Ishikawa (cell line): ENCODE measurements around the gene CPNE4.

Experiments
- CEBPB ChIP-seq: IDR thresholded peaks from 2 replicates; pipeline ENCODE4 v1.6.1; 2012
- CREB1 ChIP-seq: IDR thresholded peaks from 2 replicates; pipeline ENCODE4 v1.6.1; 2012; ENCODE audit warnings: low read depth
- EP300 ChIP-seq: IDR thresholded peaks from 2 replicates; pipeline ENCODE4 v1.6.1; 2012; ENCODE audit warnings: borderline replicate concordance
- FOXM1 ChIP-seq: IDR thresholded peaks from 2 replicates; pipeline ENCODE4 v1.6.1; 2012; ENCODE audit warnings: low read depth, borderline replicate concordance
- RAD21 ChIP-seq: IDR thresholded peaks from 2 replicates; pipeline ENCODE4 v1.6.1; 2012; ENCODE audit warnings: low read depth
- TAF1 ChIP-seq: IDR thresholded peaks from 2 replicates; pipeline ENCODE4 v1.6.1; 2012; ENCODE audit warnings: low read depth, mild to moderate bottlenecking
- TCF12 ChIP-seq: IDR thresholded peaks from 2 replicates; pipeline ENCODE4 v1.6.1; 2012; ENCODE audit warnings: low read depth
- TEAD4 ChIP-seq: IDR thresholded peaks from 2 replicates; pipeline ENCODE4 v1.6.1; 2012
- YY1 ChIP-seq: IDR thresholded peaks from 2 replicates; pipeline ENCODE4 v1.6.1; 2012; ENCODE audit warnings: low read depth
- ZBTB7A ChIP-seq: IDR thresholded peaks from 2 replicates; pipeline ENCODE4 v1.6.1; 2012; ENCODE audit warnings: low read depth
- TF ChIP-seq, protein P1 (sequence below): IDR thresholded peaks from 2 replicates; pipeline ENCODE4 v1.6.1; 2012
- TF ChIP-seq, protein P2 (sequence below): IDR thresholded peaks from 2 replicates; pipeline ENCODE4 v1.6.1; 2012
- TF ChIP-seq, protein P3 (sequence below): IDR thresholded peaks from 2 replicates; pipeline ENCODE4 v1.6.1; 2012; ENCODE audit warnings: low read depth, mild to moderate bottlenecking

DNA sequence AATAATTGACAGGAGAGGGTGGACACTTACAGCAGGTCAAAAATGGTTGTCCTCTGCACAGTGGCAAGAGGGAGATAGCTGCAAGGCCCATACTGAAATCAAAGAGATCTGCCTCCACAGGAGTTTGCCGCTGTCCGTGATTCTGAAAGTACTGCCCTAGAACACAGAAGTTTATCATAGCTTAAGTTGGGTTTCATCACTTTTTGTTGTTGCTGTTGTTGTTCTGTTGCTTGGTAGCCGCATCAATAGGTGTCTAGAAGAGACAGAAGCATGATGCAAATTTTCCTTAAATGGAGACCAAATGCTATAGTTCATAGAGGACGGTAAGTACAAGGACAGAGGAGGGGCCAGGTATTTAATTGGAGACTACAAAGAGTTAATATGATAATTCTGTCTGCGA, 412.1 kb downstream of the CPNE4 start:
- TF ChIP-seq YY1 (no peak), EP300 (no peak), CEBPB (no peak), CREB1 (no peak), RAD21 (no peak), TCF12 (no peak), TAF1 (no peak), FOXM1 (no peak), ZBTB7A (no peak), TEAD4 (no peak)
- TF ChIP-seq, protein P1, sequence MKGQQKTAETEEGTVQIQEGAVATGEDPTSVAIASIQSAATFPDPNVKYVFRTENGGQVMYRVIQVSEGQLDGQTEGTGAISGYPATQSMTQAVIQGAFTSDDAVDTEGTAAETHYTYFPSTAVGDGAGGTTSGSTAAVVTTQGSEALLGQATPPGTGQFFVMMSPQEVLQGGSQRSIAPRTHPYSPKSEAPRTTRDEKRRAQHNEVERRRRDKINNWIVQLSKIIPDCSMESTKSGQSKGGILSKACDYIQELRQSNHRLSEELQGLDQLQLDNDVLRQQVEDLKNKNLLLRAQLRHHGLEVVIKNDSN: no peak
- TF ChIP-seq, protein P2, sequence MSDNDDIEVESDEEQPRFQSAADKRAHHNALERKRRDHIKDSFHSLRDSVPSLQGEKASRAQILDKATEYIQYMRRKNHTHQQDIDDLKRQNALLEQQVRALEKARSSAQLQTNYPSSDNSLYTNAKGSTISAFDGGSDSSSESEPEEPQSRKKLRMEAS: no peak
- TF ChIP-seq, protein P3, sequence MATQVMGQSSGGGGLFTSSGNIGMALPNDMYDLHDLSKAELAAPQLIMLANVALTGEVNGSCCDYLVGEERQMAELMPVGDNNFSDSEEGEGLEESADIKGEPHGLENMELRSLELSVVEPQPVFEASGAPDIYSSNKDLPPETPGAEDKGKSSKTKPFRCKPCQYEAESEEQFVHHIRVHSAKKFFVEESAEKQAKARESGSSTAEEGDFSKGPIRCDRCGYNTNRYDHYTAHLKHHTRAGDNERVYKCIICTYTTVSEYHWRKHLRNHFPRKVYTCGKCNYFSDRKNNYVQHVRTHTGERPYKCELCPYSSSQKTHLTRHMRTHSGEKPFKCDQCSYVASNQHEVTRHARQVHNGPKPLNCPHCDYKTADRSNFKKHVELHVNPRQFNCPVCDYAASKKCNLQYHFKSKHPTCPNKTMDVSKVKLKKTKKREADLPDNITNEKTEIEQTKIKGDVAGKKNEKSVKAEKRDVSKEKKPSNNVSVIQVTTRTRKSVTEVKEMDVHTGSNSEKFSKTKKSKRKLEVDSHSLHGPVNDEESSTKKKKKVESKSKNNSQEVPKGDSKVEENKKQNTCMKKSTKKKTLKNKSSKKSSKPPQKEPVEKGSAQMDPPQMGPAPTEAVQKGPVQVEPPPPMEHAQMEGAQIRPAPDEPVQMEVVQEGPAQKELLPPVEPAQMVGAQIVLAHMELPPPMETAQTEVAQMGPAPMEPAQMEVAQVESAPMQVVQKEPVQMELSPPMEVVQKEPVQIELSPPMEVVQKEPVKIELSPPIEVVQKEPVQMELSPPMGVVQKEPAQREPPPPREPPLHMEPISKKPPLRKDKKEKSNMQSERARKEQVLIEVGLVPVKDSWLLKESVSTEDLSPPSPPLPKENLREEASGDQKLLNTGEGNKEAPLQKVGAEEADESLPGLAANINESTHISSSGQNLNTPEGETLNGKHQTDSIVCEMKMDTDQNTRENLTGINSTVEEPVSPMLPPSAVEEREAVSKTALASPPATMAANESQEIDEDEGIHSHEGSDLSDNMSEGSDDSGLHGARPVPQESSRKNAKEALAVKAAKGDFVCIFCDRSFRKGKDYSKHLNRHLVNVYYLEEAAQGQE: no peak
